ENCODE measurements around the gene CYP11A1. TPM values are rescaled to one million over a fixed set of nuclear protein-coding genes. Genes with fewer than 3 reads are reported as not detected.

CYP11A1 gene
- total RNA-seq, 2 experiments from 2014 or later: 0.29 to 0.31 TPM

GRCh38 chr15:74351670-74352069 is 15.8 kb downstream of the CYP11A1 start:
- intact Hi-C loops (cut with micrococcal nuclease): no loop called here

DNA sequence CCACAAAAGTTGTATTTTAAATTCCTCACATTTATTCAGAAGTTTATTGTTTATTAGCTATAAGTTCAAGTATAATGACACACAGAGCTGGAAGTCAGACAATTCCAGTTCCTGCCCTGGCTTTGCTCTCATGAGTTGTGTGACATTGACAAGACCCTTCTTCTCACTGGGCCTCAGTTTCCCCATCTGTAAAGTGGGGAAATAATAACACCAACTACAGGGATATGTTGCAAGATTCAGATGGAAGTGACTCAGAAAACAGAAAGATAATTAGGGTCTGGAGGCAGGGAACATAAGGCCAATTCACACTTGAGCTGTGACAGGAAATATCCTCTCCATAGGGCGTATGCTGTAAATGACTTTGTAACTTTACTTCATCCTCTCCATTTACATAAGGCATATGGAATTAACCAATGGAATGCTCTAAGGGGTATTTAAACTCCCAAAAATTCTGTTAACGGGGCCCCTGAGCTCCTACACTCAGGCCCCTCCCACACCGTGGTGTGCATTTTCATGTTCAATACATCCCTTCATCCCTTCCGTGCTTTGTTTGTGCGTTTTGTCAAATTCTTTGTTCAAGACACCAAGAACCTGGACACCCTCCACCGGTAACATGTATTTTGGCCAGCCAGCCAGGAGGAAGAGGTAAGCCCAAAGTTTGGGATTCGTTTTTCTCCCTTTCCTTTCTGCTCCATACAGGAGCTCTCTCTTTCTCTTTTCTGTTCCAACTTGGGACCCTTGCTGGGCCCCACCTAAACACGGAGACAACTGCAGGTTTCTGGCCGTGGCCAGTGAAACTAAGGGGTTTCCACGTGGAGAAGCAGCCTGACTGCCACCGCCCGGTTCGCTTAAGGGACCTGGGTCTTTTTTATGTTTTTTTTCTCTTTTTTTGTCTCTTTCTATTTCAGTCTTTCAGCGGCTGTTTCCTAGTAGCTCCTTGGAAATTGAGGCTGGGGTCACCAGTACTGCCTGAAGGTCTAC is 16.9 kb downstream of the CYP11A1 start:
- CTCF ChIA-PET: no interaction called here
- intact Hi-C loops (cut with micrococcal nuclease): no loop called here

More at GRCh38 chr15:74351670-74352069, 15.8 kb downstream of the CYP11A1 start:
- no peak for ATAC-seq
- H3K36me3 Mint-ChIP-seq (ENCODE audit: low read depth): no peaks in the 10 kb centered on the region
- H3K9me3 Mint-ChIP-seq: peaks cover 7% of the 10 kb centered on the region
- H3K4me1 Mint-ChIP-seq (ENCODE audit: low read depth): no peaks in the 10 kb centered on the region
- ChIA-PET POLR2A (no interaction called here), CTCF (no interaction called here)
- no peak for DNase-seq
- TF ChIP-seq, protein P1, sequence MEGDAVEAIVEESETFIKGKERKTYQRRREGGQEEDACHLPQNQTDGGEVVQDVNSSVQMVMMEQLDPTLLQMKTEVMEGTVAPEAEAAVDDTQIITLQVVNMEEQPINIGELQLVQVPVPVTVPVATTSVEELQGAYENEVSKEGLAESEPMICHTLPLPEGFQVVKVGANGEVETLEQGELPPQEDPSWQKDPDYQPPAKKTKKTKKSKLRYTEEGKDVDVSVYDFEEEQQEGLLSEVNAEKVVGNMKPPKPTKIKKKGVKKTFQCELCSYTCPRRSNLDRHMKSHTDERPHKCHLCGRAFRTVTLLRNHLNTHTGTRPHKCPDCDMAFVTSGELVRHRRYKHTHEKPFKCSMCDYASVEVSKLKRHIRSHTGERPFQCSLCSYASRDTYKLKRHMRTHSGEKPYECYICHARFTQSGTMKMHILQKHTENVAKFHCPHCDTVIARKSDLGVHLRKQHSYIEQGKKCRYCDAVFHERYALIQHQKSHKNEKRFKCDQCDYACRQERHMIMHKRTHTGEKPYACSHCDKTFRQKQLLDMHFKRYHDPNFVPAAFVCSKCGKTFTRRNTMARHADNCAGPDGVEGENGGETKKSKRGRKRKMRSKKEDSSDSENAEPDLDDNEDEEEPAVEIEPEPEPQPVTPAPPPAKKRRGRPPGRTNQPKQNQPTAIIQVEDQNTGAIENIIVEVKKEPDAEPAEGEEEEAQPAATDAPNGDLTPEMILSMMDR (IDR thresholded peaks at IDR 0.05): no peak
- H3K4me3 Mint-ChIP-seq: no peak overlapping the region
- H3K27me3 Mint-ChIP-seq: peaks cover 3% of the 10 kb centered on the region
- no peak overlapping the region for H3K27ac Mint-ChIP-seq

DNA sequence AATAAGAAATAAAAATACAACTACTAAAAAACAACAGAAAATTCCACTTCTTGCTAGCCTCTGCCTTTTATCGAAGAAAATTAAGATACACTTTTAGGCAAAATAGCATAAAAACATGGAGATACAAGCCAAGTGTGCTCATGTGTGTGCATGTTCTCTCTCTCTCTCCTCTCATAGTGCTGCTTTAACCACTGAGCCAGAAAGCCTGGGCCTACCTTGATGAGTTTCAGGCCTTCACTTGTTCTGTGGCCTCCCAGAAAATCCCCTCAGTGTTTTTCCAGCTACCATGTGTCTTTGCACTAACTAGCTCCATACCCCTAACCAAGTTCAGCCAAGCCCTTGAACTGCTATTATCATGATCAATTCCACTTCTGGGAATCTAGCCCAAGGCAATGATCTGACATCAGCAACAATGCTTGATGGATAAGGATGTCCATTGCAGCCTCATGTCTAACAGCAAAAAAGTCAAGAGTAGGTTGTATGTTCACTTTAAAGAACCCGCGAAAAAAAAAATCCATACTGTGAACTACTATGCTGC is 18.1 kb downstream of the CYP11A1 start:
- intact Hi-C loops (cut with micrococcal nuclease): no loop called here
- ATAC-seq (no peak), DNase-seq (no peak)
- peaks cover 3% of the 10 kb centered on the region for H3K27me3 Mint-ChIP-seq
- H3K27ac Mint-ChIP-seq: no peak overlapping the region
- CTCF ChIA-PET: no interaction called here
- H3K4me1 Mint-ChIP-seq (ENCODE audit: low read depth): peaks cover 11% of the 10 kb centered on the region
- peaks cover 3% of the 10 kb centered on the region for H3K9me3 Mint-ChIP-seq
- H3K36me3 Mint-ChIP-seq (ENCODE audit: low read depth): no peaks in the 10 kb centered on the region
- POLR2A ChIA-PET: no interaction called here
- TF ChIP-seq, protein P1 (IDR thresholded peaks at IDR 0.05): no peak
- H3K4me3 Mint-ChIP-seq: no peak overlapping the region

More for the DNA sequence above, 16.9 kb downstream of the CYP11A1 start:
- no peak overlapping the region for H3K27ac Mint-ChIP-seq
- TF ChIP-seq, protein P1 (IDR thresholded peaks at IDR 0.05): no peak
- peaks cover 3% of the 10 kb centered on the region for H3K27me3 Mint-ChIP-seq
- peaks cover 7% of the 10 kb centered on the region for H3K9me3 Mint-ChIP-seq
- H3K4me1 Mint-ChIP-seq (ENCODE audit: low read depth): peaks cover 3% of the 10 kb centered on the region
- no peak overlapping the region for H3K4me3 Mint-ChIP-seq
- ATAC-seq (no peak), DNase-seq (no peak)
- no peaks in the 10 kb centered on the region for H3K36me3 Mint-ChIP-seq (ENCODE audit: low read depth)
- POLR2A ChIA-PET: no interaction called here

DNA sequence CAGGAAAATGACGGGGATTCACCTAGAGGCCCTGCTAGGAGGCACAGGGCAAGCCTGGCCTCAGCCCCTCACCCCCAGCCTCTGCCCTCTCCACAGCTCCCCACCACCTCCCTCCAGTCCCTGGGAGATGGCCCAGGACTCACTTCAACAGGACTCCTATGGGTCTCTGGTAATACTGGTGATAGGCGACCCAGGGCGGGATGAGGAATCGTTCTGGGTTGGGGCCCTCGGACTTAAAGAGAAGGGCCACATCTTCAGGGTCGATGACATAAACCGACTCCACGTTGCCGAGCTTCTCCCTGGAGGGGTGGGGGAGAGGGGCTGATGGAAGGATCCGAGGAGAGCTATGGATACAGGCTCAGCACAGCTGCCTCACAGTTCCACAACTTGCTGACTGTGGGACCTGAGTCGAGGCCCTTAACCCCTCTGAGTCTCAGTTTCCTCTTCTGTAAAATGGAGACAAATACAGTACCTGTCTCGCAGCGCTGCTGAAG is 19.6 kb downstream of the CYP11A1 start:
- Mint-ChIP-seq H3K27ac (no peak overlapping the region), H3K9me3 (no peaks in the 10 kb centered on the region), H3K4me1 (ENCODE audit: low read depth) (peaks cover 11% of the 10 kb centered on the region), H3K4me3 (no peak overlapping the region), H3K36me3 (ENCODE audit: low read depth) (no peaks in the 10 kb centered on the region), H3K27me3 (peaks cover 2% of the 10 kb centered on the region)
- ChIA-PET POLR2A (no interaction called here), CTCF (no interaction called here)
- intact Hi-C loops (cut with micrococcal nuclease): no loop called here
- TF ChIP-seq, protein P1 (IDR thresholded peaks at IDR 0.05): no peak
- ATAC-seq: no peak
- no peak for DNase-seq

DNA sequence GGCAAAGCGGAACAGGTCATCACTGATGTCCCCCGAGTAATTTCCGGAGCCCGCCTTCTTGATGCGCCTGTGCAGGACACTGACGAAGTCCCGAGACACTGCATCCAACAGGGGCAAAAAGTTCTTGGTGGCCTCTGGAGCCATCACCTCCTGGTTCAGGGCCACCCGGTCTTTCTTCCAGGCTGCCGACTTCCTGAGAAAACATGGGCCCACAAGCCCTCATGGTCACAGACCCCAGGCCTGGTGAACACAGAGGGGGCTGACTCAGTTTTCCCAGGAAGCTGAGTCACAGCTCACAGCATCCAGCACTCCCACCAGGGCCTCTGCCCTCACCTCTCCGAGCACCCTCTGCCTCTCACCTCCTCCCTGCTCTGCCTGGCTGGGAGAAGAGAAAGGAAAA is 22.4 kb downstream of the CYP11A1 start:
- H3K9me3 Mint-ChIP-seq: no peaks in the 10 kb centered on the region
- TF ChIP-seq, protein P1 (IDR thresholded peaks at IDR 0.05): no peak
- intact Hi-C loops (cut with micrococcal nuclease): no loop called here
- ChIA-PET CTCF (no interaction called here), POLR2A (no interaction called here)
- no peak overlapping the region for H3K27ac Mint-ChIP-seq
- peaks cover 2% of the 10 kb centered on the region for H3K27me3 Mint-ChIP-seq
- peak; percentile 58 for ATAC-seq
- no peaks in the 10 kb centered on the region for H3K36me3 Mint-ChIP-seq (ENCODE audit: low read depth)
- H3K4me1 Mint-ChIP-seq (ENCODE audit: low read depth): peaks cover 11% of the 10 kb centered on the region
- H3K4me3 Mint-ChIP-seq: no peak overlapping the region
- DNase-seq: peak; percentile 37

All from activated CD8-positive, alpha-beta T cell treated with anti-CD3 and anti-CD28 coated beads for 36 hours (primary cell).